Stimulated activated CD8-positive, alpha-beta memory T cell treated with anti-CD3 and anti-CD28 coated beads, Interleukin-4, amount 100 ng/mL, for 4 hours (primary cell): ENCODE data around the gene BAAT.
"Not testable (repeated sequence)": the region's sequence is repeated elsewhere in the genome, so short reads cannot be mapped to it uniquely, and the experiment has no call there.

Source experiments
- DNase-seq, 2 donors: peaks; one replicate each; pipeline ENCODE4 v3.0.0-alpha.2; 2020; ENCODE audit warnings: low read depth in 2 of 2, low spot score in 1 of 2

The BAAT gene

DNA sequence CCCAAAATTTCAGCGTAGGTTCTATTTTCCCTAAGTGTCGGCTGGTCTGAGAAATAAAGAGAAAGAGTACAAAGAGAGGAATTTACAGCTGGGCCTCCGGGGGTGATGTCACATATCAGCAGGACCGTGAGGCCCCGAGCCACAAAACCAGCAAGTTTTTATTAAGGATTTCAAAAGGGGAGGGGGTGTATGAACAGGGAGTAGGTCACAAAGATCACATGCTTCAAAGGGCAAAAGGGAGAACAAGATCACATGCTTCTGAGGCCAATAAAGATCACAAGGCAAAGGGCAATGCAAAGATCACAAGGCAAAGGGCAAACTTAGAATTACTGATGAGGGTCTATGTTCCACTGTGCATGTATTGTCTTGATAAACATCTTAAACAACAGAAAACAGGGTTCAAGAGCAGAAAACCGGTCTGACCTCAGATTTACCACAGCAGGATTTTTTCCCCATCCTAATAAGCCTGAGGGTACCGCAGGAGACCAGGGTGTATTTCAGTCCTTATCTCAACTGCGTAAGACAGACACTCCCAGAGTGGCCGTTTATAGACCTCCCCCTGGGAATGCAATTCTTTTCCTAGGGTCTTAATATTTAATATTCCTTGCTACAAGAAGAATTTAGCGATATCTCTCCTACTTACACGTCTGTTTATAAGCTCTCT is at the start of gene BAAT:
BAAT (minus strand) TSS at position 134 of the 664 bp plus-strand sequence. CDS start 13,602 bp downstream, outside the sequence.
- not testable (repeated sequence) for DNase-seq

DNA sequence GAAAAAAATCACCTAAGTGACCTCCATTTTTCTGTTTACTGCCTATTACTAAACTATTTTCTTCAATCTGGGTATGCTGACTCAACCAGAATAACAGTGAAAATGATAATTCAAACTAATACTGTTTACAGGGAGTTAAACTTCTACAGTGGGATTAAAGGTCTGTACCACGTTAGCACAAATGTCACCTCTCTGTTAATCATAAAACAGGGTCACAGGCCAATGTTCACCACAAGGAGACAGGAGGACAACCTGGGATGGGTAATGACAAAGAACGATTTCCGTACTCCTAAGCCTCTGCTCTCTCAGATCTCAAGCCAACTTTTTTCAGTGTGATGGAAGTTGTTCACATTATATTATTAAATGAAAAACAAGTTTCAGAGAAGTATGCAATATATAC is 48.4 kb upstream of the BAAT start:
- no peak for DNase-seq

DNA sequence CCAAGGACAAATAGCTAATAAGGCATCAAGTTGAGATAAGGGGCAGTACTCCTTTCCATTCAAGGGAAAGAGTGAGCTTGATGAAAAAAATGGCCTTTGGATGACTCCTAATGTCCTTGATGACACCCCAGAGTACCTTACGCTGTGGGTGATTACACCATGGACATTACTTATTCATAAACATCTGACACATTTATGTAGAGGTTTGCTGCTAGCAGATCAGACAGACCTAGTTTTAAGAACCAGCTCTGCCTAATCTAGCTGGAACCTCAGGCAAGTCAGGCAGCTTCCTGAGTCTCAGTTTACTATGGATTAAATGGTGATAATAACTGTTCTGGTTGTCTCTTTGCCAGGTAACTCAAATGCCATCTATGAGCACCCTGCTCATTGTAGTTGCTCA is 47.9 kb upstream of the BAAT start:
- DNase-seq, result no peak

DNA sequence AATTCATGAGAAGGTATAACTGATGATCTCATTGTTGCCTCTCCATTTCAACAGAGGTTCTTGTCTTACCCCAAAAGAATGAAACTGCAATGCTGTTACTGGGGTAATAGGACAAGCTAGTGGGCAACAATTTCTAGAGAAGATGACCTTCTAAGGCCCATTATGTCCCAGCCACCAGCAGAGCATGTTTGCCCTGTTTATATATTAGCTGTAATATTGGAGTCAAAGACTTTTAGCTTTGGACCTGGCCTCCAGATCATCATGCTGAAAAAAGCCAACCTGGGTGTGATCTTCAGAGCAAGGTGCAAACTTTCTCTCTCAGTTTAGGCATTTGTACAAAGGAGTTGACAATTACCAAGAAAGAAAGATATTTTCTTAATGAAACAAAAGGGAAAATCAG is 47.4 kb upstream of the BAAT start:
- no peak for DNase-seq

DNA sequence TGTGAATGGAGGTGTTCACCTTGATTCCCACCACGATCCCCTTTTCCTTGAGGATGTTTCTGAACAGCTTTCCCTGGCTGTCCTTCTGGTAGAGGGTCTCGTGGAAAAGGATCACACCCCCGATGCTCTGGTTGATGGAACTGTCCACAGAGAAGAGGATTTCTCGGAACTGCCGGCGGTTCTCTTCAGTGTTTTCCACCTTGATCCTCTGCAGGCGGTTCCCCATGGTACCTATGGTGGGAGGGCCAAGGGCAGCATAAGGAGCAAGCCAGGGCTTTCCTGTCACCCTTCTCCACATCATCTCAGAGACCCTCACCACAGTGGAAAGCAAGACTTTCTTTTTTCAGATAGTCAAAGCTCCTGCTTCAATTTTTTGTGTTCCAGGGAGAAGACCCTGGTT is 44.9 kb upstream of the BAAT start:
- no peak for DNase-seq

DNA sequence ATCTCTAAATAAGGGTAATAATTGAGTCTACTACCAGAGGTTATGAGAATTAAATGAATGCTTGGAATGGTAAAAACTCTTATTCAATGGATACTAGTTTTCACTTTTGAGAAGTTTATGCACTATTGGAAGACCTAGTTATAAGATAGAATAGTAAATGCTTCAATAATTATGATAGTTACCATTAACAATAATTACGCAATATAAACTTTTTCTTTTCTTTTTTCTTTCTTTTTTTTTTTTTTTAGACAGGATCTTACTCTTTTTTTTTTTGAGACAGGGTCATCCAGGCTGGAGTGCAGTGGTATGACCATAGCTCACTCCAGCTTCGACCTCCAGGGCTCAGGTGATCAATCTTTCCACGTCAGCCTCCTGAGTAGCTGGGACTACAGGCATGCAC is 44.1 kb upstream of the BAAT start:
- no peak for DNase-seq

DNA sequence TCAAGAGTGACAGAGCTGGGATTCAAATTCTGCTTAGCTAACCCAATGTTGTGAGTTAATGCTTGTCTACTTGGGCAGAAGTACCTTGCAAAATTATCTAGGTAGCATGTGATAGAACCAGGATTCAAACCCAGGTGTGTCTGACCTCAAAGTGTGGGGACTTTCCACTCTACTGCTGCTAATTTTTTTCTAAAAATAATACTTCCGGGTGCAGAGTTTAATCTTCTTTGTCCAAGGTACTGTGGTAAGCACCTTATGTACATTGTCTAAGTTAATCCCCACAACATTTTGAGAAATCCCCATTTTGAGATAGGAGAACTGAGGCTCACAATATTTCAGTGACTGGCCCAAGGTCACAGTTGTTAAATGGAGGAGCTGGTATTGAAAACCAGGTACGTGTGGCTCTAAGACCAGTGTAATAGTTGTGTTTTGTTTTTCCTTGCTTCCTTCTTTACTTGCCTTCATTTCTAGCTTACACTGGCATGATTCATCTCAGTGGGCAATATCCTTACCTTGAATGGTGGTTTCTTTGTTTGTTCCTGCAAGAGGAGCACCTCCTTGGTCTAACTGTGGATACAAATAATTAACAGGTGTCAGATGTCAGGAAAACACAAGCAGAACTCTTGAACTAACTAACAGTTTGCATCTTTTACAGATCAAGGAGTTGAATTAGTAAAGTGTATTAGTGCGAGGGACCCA is 43.3 kb upstream of the BAAT start:
- no peak for DNase-seq

DNA sequence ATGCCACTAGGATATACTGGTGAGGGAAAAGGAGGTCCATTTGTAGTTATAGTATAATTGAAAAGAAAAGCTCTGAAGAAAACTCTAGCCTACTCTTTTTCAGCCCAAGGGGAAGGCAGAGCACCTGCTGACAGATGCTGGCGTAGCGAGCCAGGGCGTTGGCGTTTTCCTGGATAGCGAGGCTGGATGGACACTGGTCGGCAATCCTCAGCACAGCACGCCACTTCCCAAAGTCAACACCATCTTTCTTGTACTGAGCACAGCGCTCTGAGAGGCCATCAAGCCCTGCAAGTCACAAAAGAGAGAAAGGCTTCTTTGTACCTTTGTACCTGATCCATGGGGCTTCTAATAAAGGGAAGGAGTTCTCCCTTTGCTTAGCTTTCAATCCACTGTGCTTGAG is 42.6 kb upstream of the BAAT start:
- DNase-seq, result no peak

DNA sequence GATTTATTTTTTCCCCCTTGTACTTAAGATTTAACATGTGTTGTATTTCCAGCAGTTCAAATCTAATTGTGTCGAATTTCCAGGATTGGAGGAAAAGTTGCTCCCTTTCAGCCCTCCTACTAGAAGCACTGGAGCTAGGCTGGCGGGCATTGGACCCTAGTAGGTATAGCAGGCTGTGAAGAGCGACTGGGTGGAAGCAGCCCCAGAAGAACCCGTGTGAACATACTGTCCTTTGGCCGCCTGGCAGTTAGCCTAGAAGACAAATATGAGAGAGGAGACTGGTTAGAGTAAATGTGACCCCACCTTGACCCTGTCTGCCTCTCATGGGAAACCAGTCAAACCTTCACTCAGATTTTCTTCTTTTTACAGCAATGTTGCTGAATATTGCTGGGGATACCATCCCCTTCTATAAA is 36.9 kb upstream of the BAAT start:
- DNase-seq, result no peak

DNA sequence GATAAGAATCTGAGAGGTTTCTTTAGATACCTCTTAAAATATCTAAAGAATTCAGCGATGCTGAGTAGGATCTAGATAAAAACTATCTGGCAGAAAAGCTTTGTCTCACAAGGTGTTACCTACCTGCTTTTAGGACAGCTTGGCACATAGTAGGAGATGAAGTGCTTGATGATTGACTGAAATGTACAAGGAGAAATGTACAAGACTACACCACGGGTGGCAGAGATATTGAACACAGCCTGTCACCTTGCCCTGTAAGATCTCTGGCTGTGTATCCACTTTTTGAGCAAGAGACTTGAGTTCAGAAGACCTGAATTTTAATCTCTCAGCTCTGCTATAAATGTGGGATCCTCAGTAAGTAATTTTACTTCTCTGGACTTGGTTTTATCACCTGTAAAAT is 35.1 kb upstream of the BAAT start:
- no peak for DNase-seq

DNA sequence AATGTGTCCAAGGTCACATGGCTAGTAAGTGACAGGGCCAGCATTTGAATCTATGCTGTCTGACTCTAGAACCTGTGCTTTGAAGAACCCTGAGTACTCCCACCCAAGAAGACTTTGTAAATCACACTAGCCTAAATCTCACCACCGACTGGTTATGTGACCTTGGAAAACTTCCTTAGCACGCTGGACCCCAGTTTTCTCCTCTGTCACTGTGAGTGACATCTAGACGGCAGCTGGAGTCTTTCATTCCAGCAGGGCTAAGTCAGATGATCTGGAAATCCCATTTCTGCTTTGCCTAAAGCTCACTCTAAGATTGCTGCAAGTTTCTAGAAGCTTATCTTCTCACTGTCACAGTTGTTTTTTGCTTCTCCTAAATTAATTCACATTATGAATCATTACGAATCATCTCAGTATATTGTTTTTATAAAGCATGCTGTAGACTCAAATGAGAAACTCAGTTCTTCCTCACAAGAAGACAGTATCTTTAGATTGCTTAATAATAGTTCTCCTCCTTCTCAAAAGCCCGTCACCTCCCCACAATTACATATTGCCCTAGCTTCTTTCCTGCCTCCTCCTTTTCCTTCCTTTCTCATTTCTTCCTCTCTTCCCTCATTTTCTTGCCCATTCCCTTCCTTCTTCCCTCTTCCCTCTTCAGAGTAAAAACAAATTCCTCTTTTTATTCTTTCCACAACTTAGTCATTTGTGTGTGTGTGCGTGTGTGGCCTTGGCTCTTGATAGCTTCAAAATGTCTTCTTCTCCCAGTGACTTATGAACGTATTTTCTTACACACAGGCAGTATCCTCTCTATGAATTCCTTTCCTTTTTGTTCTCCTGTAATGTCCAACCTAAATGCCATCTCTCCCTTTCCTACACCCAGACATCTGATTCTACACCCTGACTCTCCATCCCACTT is 34.0 kb upstream of the BAAT start:
- DNase-seq, result no peak

DNA sequence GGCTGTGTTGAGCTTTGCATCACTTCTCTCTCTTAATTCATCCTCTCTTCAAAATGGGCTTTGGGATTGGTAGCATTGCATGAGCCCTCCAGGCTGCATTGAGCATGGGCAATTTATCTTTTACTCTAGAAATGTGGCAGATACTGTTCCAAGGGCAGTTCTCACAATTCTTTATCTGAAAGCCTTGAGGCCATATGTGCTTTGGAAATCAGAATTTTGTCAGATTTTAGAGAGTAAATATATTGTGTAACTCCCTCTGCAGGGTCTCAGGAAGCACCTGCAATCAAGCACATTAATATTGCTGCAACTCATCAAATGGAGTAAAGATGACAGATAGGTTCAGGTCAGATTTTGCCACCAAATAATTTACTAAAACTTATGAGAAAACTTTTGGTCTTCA is 33.2 kb upstream of the BAAT start:
- DNase-seq, result no peak

DNA sequence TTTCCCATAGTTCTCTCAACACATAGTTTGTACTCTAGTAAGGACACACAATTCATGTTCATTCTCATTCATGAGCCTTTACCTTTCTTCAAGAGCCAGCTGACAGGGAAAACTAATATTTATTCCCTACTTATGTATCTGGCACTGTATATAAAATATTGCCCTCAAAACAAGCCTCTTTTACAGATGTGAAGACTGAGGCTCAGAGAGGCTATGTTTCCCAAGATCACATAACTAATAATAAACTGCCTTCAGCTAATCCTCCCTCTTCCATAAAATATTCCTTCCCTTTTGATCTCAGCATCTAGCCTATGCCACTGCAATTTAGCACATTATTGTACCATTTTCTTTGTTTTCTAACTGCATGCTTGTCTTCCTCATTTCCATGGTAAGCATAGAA is 32.6 kb upstream of the BAAT start:
- no peak for DNase-seq

DNA sequence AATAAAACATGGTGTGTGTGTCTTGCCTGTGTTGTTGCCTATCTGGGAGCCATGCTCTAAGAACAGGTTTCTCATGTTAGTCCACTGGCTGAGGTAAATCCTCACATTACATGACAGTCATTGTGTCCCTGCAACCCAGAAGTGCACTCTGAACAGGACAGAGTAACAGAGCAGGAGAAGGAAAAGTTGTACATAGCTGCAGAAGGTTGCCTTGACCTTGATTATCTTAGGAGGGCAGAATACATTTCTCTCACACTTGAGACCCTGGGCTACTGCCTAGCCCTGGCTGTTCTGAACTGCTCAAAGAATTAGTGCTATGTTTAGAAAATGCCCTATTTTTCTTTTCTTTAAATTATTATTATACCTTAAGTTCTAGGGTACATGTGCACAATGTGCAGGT is 30.8 kb upstream of the BAAT start:
- DNase-seq, result no peak

DNA sequence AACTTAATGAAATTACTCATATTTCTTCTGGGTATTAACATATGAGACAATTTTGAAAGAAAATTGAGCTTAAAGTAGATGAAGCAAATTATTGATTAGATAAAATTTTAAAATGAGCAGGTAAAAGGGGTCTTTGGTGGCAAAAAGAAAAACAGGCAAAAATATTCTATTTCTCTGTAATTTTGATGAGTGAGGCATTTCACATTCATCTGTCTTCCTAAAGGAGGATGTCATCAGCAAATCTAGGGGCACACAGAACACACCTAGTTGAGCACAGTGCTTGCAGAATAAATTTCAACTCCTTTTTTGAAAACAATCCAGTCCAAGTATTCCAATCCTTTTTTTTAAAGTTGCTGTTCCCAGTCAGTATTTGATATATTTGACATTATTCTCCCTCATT is 30.0 kb upstream of the BAAT start:
- DNase-seq, result no peak

DNA sequence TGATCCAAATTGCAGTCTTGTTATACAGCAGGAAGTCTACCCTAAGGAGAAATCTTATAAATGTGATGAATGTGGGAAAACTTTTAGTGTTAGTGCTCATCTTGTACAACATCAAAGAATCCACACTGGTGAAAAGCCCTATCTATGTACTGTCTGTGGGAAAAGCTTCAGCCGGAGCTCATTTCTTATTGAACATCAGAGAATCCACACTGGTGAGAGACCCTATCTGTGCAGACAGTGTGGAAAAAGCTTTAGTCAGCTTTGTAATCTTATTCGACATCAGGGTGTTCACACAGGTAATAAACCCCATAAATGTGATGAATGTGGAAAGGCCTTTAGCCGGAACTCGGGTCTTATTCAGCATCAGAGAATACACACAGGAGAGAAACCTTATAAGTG is 24.3 kb upstream of the BAAT start:
- DNase-seq, result no peak

DNA sequence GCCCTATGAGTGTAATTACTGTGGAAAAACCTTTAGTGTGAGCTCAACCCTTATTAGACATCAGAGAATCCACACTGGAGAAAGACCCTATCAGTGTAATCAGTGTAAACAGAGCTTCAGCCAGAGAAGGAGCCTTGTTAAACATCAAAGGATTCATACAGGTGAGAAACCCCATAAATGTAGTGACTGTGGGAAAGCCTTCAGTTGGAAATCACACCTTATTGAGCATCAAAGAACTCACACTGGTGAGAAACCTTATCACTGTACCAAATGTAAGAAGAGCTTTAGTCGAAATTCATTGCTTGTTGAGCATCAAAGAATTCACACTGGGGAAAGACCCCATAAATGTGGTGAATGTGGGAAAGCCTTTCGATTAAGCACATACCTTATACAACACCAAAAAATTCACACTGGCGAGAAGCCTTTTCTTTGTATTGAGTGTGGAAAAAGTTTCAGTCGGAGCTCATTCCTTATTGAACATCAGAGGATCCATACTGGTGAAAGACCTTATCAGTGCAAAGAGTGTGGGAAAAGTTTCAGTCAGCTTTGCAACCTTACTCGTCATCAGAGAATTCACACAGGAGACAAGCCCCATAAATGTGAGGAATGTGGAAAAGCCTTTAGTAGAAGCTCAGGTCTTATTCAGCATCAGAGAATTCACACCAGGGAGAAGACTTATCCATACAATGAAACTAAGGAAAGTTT is 23.7 kb upstream of the BAAT start:
- DNase-seq, result no peak

DNA sequence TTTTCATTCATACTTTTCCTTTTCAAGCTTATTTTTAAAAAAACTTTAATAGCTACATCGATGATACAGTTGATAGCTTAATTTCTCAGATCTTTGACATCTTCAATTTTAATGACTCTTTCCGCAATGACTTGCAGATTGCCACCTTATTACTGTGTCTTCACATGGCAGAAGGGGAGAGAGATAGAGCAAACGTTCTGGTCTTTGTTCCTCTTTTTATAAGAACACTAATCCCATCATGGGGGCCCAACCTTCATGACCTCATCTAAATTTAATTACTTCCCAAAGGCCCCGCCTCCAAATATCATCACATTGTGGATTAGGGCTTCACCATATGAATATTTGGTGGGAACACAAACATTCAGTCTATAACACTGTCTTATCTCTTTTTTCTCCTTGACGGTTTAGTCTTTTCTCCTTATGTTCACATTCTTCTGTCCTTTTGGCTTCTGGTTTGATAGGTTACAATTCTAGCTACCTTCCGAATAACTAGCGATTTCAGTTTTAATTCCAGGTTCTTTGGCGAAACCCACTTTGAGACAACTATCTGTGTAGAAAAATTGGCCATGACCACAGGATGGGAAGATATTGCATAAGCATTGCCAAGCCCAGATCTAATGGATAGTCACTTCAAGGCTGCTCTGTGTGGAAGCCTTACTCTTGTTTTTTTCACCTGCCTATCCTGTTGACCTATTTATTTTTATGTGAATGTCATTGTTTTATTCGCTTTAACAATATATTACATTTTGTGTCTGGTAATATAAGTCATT is 18.9 kb upstream of the BAAT start:
- DNase-seq, result no peak

DNA sequence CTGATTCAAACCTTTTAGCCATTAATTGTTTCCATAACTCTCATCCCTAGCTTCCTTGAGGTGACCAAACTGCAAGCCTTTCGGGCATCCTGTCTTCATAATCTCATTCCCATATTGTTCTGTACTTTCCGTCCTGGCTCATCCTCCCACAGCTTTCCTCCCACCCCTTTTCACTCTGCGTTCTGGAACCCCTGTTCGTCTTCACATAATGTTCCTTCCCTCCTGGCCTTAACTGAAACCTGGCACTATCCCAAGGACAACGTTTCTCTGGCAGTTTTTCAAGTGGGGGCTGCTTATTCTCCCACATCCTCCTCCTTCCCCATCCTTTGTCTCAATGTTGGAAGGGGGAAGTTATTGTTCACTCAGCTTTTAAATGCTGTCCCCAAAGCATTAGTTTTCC is 15.3 kb upstream of the BAAT start:
- DNase-seq, result no peak

DNA sequence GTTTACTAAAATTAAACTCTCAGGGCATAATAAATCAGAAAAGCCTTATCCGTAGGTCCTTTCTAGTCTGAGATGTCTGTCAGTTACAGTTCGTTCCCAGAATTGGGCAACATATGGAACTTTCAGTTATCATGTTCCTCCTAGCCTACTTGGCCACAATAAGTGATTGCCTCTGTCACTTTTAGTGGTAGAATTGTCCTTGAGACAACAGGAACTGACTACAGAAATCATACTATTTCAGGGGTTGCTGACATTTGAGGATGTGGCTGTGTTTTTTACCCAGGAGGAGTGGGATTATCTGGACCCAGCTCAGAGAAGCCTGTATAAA is 14.8 kb upstream of the BAAT start:
- DNase-seq, result no peak
